ENCODE results near the gene TNFRSF19. TPM values are rescaled to one million over a fixed set of nuclear protein-coding genes. Genes with fewer than 3 reads are reported as not detected.

The TNFRSF19 gene
- total and polyA plus RNA-seq, 2 of the 8 experiments (the other 6 are each of a cell fraction or from before 2014, with no cell fraction given), result 0.50 to 0.95 TPM

DNA sequence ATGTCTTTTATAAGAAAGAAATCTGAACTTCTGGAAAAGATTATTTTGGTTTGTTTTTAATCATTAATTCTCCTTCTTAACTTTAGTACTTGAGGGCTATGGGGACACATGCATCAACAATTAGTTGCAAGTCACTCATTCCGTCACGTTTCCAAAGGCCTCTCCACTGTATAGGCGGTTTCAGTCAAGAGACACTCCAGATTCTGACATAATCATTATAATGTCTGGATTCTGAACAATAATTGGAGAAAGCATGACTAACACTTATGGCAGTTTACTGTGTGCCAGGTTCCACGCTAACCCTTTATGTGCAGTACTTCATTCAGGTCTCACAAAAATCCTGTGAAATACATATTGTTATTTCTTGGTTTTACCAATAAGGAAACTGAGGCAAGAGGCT, 71.9 kb downstream of the TNFRSF19 start (continued):
- TF ChIP-seq, protein P1, sequence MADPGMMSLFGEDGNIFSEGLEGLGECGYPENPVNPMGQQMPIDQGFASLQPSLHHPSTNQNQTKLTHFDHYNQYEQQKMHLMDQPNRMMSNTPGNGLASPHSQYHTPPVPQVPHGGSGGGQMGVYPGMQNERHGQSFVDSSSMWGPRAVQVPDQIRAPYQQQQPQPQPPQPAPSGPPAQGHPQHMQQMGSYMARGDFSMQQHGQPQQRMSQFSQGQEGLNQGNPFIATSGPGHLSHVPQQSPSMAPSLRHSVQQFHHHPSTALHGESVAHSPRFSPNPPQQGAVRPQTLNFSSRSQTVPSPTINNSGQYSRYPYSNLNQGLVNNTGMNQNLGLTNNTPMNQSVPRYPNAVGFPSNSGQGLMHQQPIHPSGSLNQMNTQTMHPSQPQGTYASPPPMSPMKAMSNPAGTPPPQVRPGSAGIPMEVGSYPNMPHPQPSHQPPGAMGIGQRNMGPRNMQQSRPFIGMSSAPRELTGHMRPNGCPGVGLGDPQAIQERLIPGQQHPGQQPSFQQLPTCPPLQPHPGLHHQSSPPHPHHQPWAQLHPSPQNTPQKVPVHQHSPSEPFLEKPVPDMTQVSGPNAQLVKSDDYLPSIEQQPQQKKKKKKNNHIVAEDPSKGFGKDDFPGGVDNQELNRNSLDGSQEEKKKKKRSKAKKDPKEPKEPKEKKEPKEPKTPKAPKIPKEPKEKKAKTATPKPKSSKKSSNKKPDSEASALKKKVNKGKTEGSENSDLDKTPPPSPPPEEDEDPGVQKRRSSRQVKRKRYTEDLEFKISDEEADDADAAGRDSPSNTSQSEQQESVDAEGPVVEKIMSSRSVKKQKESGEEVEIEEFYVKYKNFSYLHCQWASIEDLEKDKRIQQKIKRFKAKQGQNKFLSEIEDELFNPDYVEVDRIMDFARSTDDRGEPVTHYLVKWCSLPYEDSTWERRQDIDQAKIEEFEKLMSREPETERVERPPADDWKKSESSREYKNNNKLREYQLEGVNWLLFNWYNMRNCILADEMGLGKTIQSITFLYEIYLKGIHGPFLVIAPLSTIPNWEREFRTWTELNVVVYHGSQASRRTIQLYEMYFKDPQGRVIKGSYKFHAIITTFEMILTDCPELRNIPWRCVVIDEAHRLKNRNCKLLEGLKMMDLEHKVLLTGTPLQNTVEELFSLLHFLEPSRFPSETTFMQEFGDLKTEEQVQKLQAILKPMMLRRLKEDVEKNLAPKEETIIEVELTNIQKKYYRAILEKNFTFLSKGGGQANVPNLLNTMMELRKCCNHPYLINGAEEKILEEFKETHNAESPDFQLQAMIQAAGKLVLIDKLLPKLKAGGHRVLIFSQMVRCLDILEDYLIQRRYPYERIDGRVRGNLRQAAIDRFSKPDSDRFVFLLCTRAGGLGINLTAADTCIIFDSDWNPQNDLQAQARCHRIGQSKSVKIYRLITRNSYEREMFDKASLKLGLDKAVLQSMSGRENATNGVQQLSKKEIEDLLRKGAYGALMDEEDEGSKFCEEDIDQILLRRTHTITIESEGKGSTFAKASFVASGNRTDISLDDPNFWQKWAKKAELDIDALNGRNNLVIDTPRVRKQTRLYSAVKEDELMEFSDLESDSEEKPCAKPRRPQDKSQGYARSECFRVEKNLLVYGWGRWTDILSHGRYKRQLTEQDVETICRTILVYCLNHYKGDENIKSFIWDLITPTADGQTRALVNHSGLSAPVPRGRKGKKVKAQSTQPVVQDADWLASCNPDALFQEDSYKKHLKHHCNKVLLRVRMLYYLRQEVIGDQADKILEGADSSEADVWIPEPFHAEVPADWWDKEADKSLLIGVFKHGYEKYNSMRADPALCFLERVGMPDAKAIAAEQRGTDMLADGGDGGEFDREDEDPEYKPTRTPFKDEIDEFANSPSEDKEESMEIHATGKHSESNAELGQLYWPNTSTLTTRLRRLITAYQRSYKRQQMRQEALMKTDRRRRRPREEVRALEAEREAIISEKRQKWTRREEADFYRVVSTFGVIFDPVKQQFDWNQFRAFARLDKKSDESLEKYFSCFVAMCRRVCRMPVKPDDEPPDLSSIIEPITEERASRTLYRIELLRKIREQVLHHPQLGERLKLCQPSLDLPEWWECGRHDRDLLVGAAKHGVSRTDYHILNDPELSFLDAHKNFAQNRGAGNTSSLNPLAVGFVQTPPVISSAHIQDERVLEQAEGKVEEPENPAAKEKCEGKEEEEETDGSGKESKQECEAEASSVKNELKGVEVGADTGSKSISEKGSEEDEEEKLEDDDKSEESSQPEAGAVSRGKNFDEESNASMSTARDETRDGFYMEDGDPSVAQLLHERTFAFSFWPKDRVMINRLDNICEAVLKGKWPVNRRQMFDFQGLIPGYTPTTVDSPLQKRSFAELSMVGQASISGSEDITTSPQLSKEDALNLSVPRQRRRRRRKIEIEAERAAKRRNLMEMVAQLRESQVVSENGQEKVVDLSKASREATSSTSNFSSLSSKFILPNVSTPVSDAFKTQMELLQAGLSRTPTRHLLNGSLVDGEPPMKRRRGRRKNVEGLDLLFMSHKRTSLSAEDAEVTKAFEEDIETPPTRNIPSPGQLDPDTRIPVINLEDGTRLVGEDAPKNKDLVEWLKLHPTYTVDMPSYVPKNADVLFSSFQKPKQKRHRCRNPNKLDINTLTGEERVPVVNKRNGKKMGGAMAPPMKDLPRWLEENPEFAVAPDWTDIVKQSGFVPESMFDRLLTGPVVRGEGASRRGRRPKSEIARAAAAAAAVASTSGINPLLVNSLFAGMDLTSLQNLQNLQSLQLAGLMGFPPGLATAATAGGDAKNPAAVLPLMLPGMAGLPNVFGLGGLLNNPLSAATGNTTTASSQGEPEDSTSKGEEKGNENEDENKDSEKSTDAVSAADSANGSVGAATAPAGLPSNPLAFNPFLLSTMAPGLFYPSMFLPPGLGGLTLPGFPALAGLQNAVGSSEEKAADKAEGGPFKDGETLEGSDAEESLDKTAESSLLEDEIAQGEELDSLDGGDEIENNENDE (IDR thresholded peaks at IDR 0.05; ENCODE audit: insufficient replicate concordance, low read length), result no peak
- no peak for TF ChIP-seq SIN3A (conservative IDR thresholded peaks at IDR 0.05 in 1 of 2, IDR thresholded peaks at IDR 0.05 in 1 of 2; ENCODE audit: low read depth in 1 of 2, low read length in 2 of 2)
- TF ChIP-seq SP2 (IDR thresholded peaks at IDR 0.05; ENCODE audit: low read length), result no peak
- TF ChIP-seq MAFK (IDR thresholded peaks at IDR 0.05; ENCODE audit: low read depth, low read length), result no peak
- no peak for TF ChIP-seq TBP (IDR thresholded peaks at IDR 0.05; ENCODE audit: low read depth, low read length)
- TF ChIP-seq, protein P2, sequence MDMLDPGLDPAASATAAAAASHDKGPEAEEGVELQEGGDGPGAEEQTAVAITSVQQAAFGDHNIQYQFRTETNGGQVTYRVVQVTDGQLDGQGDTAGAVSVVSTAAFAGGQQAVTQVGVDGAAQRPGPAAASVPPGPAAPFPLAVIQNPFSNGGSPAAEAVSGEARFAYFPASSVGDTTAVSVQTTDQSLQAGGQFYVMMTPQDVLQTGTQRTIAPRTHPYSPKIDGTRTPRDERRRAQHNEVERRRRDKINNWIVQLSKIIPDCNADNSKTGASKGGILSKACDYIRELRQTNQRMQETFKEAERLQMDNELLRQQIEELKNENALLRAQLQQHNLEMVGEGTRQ (IDR thresholded peaks at IDR 0.05; ENCODE audit: low read length), result no peak
- no peak for TF ChIP-seq TEAD4 (IDR thresholded peaks at IDR 0.05; ENCODE audit: low read depth, low read length)
- TF ChIP-seq, protein P3, sequence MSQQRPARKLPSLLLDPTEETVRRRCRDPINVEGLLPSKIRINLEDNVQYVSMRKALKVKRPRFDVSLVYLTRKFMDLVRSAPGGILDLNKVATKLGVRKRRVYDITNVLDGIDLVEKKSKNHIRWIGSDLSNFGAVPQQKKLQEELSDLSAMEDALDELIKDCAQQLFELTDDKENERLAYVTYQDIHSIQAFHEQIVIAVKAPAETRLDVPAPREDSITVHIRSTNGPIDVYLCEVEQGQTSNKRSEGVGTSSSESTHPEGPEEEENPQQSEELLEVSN (IDR thresholded peaks at IDR 0.05), result no peak
